Measurements from ENCODE around the gene COL3A1. TPM values are rescaled to one million over a fixed set of nuclear protein-coding genes. Genes with fewer than 3 reads are reported as not detected.

Gene COL3A1
- total and polyA plus RNA-seq, 9 of the 15 experiments (the other 6 are each of a cell fraction or from before 2014, with no cell fraction given), result 0.01 to 0.71 (median 0.07) TPM; not detected in 2

DNA sequence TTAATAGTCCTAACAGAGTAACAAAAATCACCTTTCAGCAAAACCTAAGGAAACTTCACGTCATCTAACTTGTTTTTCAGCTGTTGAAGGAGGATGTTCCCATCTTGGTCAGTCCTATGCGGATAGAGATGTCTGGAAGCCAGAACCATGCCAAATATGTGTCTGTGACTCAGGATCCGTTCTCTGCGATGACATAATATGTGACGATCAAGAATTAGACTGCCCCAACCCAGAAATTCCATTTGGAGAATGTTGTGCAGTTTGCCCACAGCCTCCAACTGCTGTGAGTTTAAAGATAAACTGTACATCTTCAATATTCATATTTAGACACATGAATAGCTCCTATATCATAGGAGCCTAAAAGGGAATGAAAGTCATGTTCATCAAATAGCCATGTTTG is 10.5 kb downstream of the COL3A1 start (continued):
- no peak for TF ChIP-seq USF1 (CRISPR knock-in tag; IDR thresholded peaks at IDR 0.05)

DNA sequence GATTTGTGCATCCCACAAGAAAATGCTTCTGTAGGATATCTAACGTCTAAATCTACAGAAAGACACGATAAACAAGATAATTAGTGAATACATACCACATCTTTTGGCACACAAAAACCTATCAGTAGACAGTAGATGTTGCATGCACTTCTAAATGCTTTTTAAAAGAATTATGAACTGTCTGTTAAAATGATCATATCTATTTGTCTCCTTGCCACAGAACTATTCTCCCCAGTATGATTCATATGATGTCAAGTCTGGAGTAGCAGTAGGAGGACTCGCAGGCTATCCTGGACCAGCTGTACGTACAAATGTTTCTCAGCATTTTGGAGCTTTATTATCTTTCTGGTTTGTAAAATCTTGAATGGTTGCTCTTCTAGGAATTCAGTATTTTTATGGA is 12.7 kb downstream of the COL3A1 start:
- intact Hi-C loops (cut with micrococcal nuclease) (no loop called here), in situ Hi-C loops (cut with MboI) (no loop called here)
- H3K36me3 ChIP-seq (ENCODE audit: control insufficient read depth, insufficient read depth, low read length), result no peaks in the 10 kb centered on the region
- no peaks in the 10 kb centered on the region for H3K79me2 ChIP-seq (ENCODE audit: control insufficient read depth, insufficient read depth, low read length)
- no peak for DNase-seq (ENCODE audit: extremely low read depth in 1 of 4, low spot score in 3 of 4)
- H3K4me2 ChIP-seq (ENCODE audit: insufficient read depth, low read length), result no peak overlapping the region
- WGBS (ENCODE audit: insufficient coverage, low coverage, missing lambda C conversion rate), result 1% methylated on average over 4 of the region's 4 CpGs
- H3K9me3 ChIP-seq (replicated peaks; ENCODE audit: control insufficient read depth, insufficient read depth, low read depth, low read length), result no peaks in the 10 kb centered on the region
- CTCF ChIA-PET (ENCODE audit: low intra/inter-chr PET ratio), result no interaction called here
- H3K4me3 ChIP-seq, result no peak overlapping the region
- no peak overlapping the region for H3K27ac ChIP-seq (ENCODE audit: extremely low read depth, low read depth, low read length)
- POLR2A ChIA-PET, result no interaction called here
- H3K9ac ChIP-seq (ENCODE audit: insufficient read depth in 1 of 2, low read depth in 2 of 2, low read length in 2 of 2), result no peak overlapping the region
- no peaks in the 10 kb centered on the region for H3K4me1 ChIP-seq (replicated peaks in 1 of 2; ENCODE audit: control insufficient read depth in 2 of 2, insufficient read depth in 2 of 2, low read length in 2 of 2)
- ATAC-seq, result no peak
- no peaks in the 10 kb centered on the region for H3K9me1 ChIP-seq (ENCODE audit: control insufficient read depth, insufficient read depth, low read length)
- FAIRE-seq, result no peak
- no peak overlapping the region for H2AFZ ChIP-seq (ENCODE audit: low read depth, low read length)
- no TSS peak for BruUV-seq (replicated peaks)
- TF ChIP-seq FOXK1 (CRISPR knock-in tag; IDR thresholded peaks at IDR 0.05; ENCODE audit: borderline replicate concordance) (no peak), NCOA4 (IDR thresholded peaks at IDR 0.05; ENCODE audit: partially characterized antibody) (no peak), RBM39 (optimal IDR thresholded peaks at IDR 0.05; ENCODE audit: low read depth, low read length) (no peak), ESRRB (CRISPR knock-in tag; IDR thresholded peaks at IDR 0.05; ENCODE audit: borderline replicate concordance) (no peak), MIER1 (IDR thresholded peaks at IDR 0.05; ENCODE audit: low read depth) (no peak), MTF1 (CRISPR knock-in tag; IDR thresholded peaks at IDR 0.05; ENCODE audit: borderline replicate concordance) (no peak), RNF2 (IDR thresholded peaks at IDR 0.05) (no peak), CCAR2 (IDR thresholded peaks at IDR 0.05; ENCODE audit: low read depth, low read length) (no peak), TRIM24 (IDR thresholded peaks at IDR 0.05) (no peak), POLR2G (IDR thresholded peaks at IDR 0.05; ENCODE audit: low read depth, low read length) (no peak), PHB (CRISPR knock-in tag; IDR thresholded peaks at IDR 0.05) (no peak), EWSR1 (IDR thresholded peaks at IDR 0.05; ENCODE audit: borderline replicate concordance, low read depth, partially characterized antibody) (no peak), GABPB2 (CRISPR knock-in tag; conservative IDR thresholded peaks at IDR 0.05) (no peak), HNRNPL (IDR thresholded peaks at IDR 0.05; ENCODE audit: low read depth, low read length) (no peak), NCOR1 (IDR thresholded peaks at IDR 0.05) (no peak), KLF10 (CRISPR knock-in tag; IDR thresholded peaks at IDR 0.05) (no peak), LARP7 (IDR thresholded peaks at IDR 0.05) (no peak), RBM14 (IDR thresholded peaks at IDR 0.05; ENCODE audit: borderline replicate concordance, insufficient read depth, low read depth, low read length) (no peak), SLC30A9 (CRISPR knock-in tag; IDR thresholded peaks at IDR 0.05) (no peak), ZNF696 (CRISPR knock-in tag; conservative IDR thresholded peaks at IDR 0.05) (no peak)
- no peaks in the 10 kb centered on the region for H4K20me1 ChIP-seq (replicated peaks; ENCODE audit: control insufficient read depth, insufficient read depth, low read length)
- no peaks in the 10 kb centered on the region for H3K27me3 ChIP-seq (ENCODE audit: control insufficient read depth in 2 of 2, insufficient read depth in 2 of 2, low read length in 2 of 2)
